Lung (tissue), 12 donors: ENCODE results near the gene COL11A2. TPM values are rescaled to one million over a fixed set of nuclear protein-coding genes. Genes with fewer than 3 reads are reported as not detected.

Experiments used
- ATAC-seq: fragments of 200-7000 bp; cut with Tn5 transposase; one replicate; pipeline ENCODE4 v1.9.1; 2020; ENCODE audit warnings: moderate number of reproducible peaks; ENCODE audit not compliant: insufficient read depth, low FRiP score
- DNase-seq, 3 donors: peaks; one replicate each; pipeline ENCODE4 v3.0.0-alpha.2; 2013 to 2017
- H3K27ac ChIP-seq, 2 donors: one replicate each; pipeline ENCODE4 v1.5.1; 2013; ENCODE audit warnings: mild to moderate bottlenecking in 2 of 2, moderate library complexity in 2 of 2, control low read depth in 1 of 2, inconsistent platforms in 1 of 2, low read depth in 1 of 2, low read length in 1 of 2
- H3K27me3 ChIP-seq, 3 donors: one replicate each; pipeline ENCODE4 v1.5.1; 2013; ENCODE audit warnings: low read length in 2 of 3; ENCODE audit not compliant: control insufficient read depth in 3 of 3, insufficient read depth in 3 of 3
- H3K36me3 ChIP-seq, 4 donors: one replicate each; pipeline ENCODE4 v1.5.1; 2013; ENCODE audit warnings: low read length in 4 of 4, mild to moderate bottlenecking in 1 of 4, moderate library complexity in 1 of 4; ENCODE audit not compliant: control insufficient read depth in 4 of 4, insufficient read depth in 4 of 4
- H3K4me1 ChIP-seq, 5 donors: one replicate each; pipeline ENCODE4 v1.5.1; 2013; ENCODE audit warnings: low read length in 5 of 5, mild to moderate bottlenecking in 2 of 5, moderate library complexity in 1 of 5; ENCODE audit not compliant: control insufficient read depth in 5 of 5, insufficient read depth in 5 of 5
- H3K4me3 ChIP-seq: one replicate; pipeline ENCODE4 v1.5.1; 2013; ENCODE audit warnings: mild to moderate bottlenecking, control low read depth, moderate library complexity
- H3K9ac ChIP-seq, 2 donors: one replicate each; pipeline ENCODE4 v1.5.1; 2013; ENCODE audit warnings: low read length in 2 of 2, control low read depth in 1 of 2; ENCODE audit not compliant: insufficient read depth in 1 of 2
- H3K9me3 ChIP-seq, 4 donors: one replicate each; pipeline ENCODE4 v1.5.1; 2013; ENCODE audit warnings: low read length in 3 of 4, mild to moderate bottlenecking in 1 of 4, moderate library complexity in 1 of 4; ENCODE audit not compliant: control insufficient read depth in 4 of 4, insufficient read depth in 3 of 4
- CTCF ChIP-seq: IDR thresholded peaks from 2 replicates; pipeline ENCODE4 v1.5.1; 2012; ENCODE audit warnings: mild to moderate bottlenecking; ENCODE audit errors: control extremely low read depth, extremely low read depth
- WGBS, 2 donors: extraction: QIAGEN DNeasy Blood & Tissue Kit; methylation state at CpG; one replicate each; pipeline ENCODE4 v1.1.7; 2013; 5-methylcytosine and 5-hydroxymethylcytosine counted together
- polyA plus RNA-seq, 2 donors: library from polyadenylated mRNA; stranded (reverse); fragments of 200-250 nt; gene quantifications; one replicate each; pipeline ENCODE4 v1.2.1, GENCODE V29; 2013
- total RNA-seq, 2 donors: library from RNA; depleted of rRNA in 1 of 2; stranded (reverse); fragments of >200 nt in 1 of 2; gene quantifications; one replicate each; pipeline ENCODE4 v1.2.1, GENCODE V29; 2014 to 2021
- donor health status: control.
- donor health status: control.
- donor health status: Bipolar disorder and iron deficiency.
- donor health status: healthy.
- donor health status: DM: yes; HTN: yes; CAD: no.

Gene COL11A2
- total and polyA plus RNA-seq, 4 donors = 0.32 to 2.4 (median 0.90) TPM

- no peaks in the 10 kb centered on the region for H3K4me1 ChIP-seq
- H3K36me3 ChIP-seq = no peaks in the 10 kb centered on the region
- no peak overlapping the region for H3K4me3 ChIP-seq
- 93% methylated on average over 10 of the region's 10 CpGs for WGBS, 2 donors
- TF ChIP-seq CTCF = no peak
- ATAC-seq = no peak
- no peak overlapping the region for H3K27ac ChIP-seq
- no peak for DNase-seq
- no peaks in the 10 kb centered on the region for H3K27me3 ChIP-seq
- no peak overlapping the region for H3K9ac ChIP-seq
- H3K9me3 ChIP-seq = no peaks in the 10 kb centered on the region
Observed at GRCh38 chr6:33169291-33170175, 22.7 kb downstream of the COL11A2 start.

GRCh38 chr6:33168639-33169038, 23.6 kb downstream of the COL11A2 start:
- whole genome bisulfite sequencing, 2 donors = 65 to 81% methylated on average over 5 of the region's 5 CpGs
- Histone ChIP-seq H3K9me3 (no peaks in the 10 kb centered on the region), H3K4me1 (no peaks in the 10 kb centered on the region), H3K4me3 (no peak overlapping the region), H3K27me3 (no peaks in the 10 kb centered on the region), H3K36me3 (no peaks in the 10 kb centered on the region), H3K9ac (no peak overlapping the region), H3K27ac (no peak overlapping the region)
- no peak for TF ChIP-seq CTCF
- DNase-seq (no peak), ATAC-seq (no peak)

- no peaks in the 10 kb centered on the region for H3K27me3 ChIP-seq
- 73 to 80% methylated on average over 6 of the region's 6 CpGs for WGBS, 2 donors
- no peak overlapping the region for H3K27ac ChIP-seq
- no peak for DNase-seq
- H3K4me1 ChIP-seq = no peaks in the 10 kb centered on the region
- no peaks in the 10 kb centered on the region for H3K36me3 ChIP-seq
- TF ChIP-seq CTCF = no peak
- H3K9me3 ChIP-seq = no peaks in the 10 kb centered on the region
- H3K9ac ChIP-seq = no peak overlapping the region
- ATAC-seq = no peak
- no peak overlapping the region for H3K4me3 ChIP-seq
Observed at GRCh38 chr6:33168284-33168601, 24.0 kb downstream of the COL11A2 start.
